Central memory CD4-positive, alpha-beta T cell (primary cell): ENCODE results near the gene ATG9B.

Source experiments
- DNase-seq: peaks from one replicate; pipeline ENCODE4 v3.0.0; 2022

The ATG9B gene

GRCh38 chr7:150997817-150998216 lies 26.5 kb downstream of the ATG9B start:
- no peak for DNase-seq

- no peak for DNase-seq
These were observed 27.2 kb downstream of the ATG9B start for GRCh38 chr7:150997075-150997511.

- no peak for DNase-seq
These were observed 27.8 kb downstream of the ATG9B start for GRCh38 chr7:150996376-150997074.

GRCh38 chr7:150994838-150995510 lies 29.3 kb downstream of the ATG9B start:
- DNase-seq = no peak

GRCh38 chr7:150994141-150994837 lies 30.0 kb downstream of the ATG9B start:
- no peak for DNase-seq

- no peak for DNase-seq
These were observed 30.8 kb downstream of the ATG9B start for GRCh38 chr7:150993511-150993910.

- no peak for DNase-seq
These were observed 31.4 kb downstream of the ATG9B start for GRCh38 chr7:150992833-150993302.

GRCh38 chr7:150992051-150992640 lies 32.1 kb downstream of the ATG9B start:
- no peak for DNase-seq

- DNase-seq = no peak
These were observed 33.7 kb downstream of the ATG9B start, which contains the start of gene NOS3 for GRCh38 chr7:150990416-150991186. Gene NOS3, plus strand, starts transcription at chr7:150991017. Its CDS starts 2,787 bp downstream, at chr7:150993804.

GRCh38 chr7:150989456-150989855 lies 34.8 kb downstream of the ATG9B start:
- DNase-seq = no peak

- peak; percentile 60 for DNase-seq
These were observed 35.8 kb downstream of the ATG9B start for GRCh38 chr7:150988230-150989226.

- no peak for DNase-seq
These were observed 37.7 kb downstream of the ATG9B start for GRCh38 chr7:150986556-150986955.

GRCh38 chr7:150986099-150986512 lies 38.2 kb downstream of the ATG9B start:
- DNase-seq = peak; percentile 44

- DNase-seq = peak; percentile 42
These were observed 40.4 kb downstream of the ATG9B start for GRCh38 chr7:150983893-150984368.

GRCh38 chr7:150982351-150982750 lies 41.9 kb downstream of the ATG9B start:
- DNase-seq = no peak

GRCh38 chr7:150981644-150982043 lies 42.6 kb downstream of the ATG9B start:
- no peak for DNase-seq

GRCh38 chr7:150980663-150981062 lies 43.6 kb downstream of the ATG9B start:
- no peak for DNase-seq

- DNase-seq = no peak
These were observed 44.4 kb downstream of the ATG9B start for GRCh38 chr7:150979713-150980390.

GRCh38 chr7:150978126-150978789 lies 46.0 kb downstream of the ATG9B start, which contains the start of gene KCNH2:
Gene KCNH2, minus strand, starts transcription at chr7:150978321. Its CDS starts 408 bp downstream, at chr7:150977913.
- DNase-seq = peak; percentile 27
